Measurements from ENCODE around the gene MYADML2.

GRCh38 chr17:81906476-81907218, 40.4 kb downstream of the MYADML2 start:
- TF ChIP-seq, protein P1, sequence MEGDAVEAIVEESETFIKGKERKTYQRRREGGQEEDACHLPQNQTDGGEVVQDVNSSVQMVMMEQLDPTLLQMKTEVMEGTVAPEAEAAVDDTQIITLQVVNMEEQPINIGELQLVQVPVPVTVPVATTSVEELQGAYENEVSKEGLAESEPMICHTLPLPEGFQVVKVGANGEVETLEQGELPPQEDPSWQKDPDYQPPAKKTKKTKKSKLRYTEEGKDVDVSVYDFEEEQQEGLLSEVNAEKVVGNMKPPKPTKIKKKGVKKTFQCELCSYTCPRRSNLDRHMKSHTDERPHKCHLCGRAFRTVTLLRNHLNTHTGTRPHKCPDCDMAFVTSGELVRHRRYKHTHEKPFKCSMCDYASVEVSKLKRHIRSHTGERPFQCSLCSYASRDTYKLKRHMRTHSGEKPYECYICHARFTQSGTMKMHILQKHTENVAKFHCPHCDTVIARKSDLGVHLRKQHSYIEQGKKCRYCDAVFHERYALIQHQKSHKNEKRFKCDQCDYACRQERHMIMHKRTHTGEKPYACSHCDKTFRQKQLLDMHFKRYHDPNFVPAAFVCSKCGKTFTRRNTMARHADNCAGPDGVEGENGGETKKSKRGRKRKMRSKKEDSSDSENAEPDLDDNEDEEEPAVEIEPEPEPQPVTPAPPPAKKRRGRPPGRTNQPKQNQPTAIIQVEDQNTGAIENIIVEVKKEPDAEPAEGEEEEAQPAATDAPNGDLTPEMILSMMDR (IDR thresholded peaks at IDR 0.05 in 4 of 5, conservative IDR thresholded peaks at IDR 0.05 in 1 of 5): no peak
- TF ChIP-seq POLR2A (IDR thresholded peaks at IDR 0.05): no peak
